Prostate gland (tissue), 2 donors: Measurements from ENCODE around the gene PEX11B. TPM values are rescaled to one million over a fixed set of nuclear protein-coding genes. Genes with fewer than 3 reads are reported as not detected.

ENCODE experiments used
- DNase-seq: peaks from one replicate; pipeline ENCODE4 v3.0.0-alpha.2; 2019; ENCODE audit warnings: low spot score
- H3K27ac ChIP-seq, 2 donors: fragments of 200-600 bp; sonication (generic); 2 replicates each; pipeline ENCODE4 v1.5.1; 2017 to 2019
- H3K27me3 ChIP-seq: fragments of 200-600 bp; sonication (generic); replicated peaks from 2 replicates; pipeline ENCODE4 v1.5.1; 2019; ENCODE audit not compliant: insufficient read depth
- H3K36me3 ChIP-seq, 2 donors: fragments of 200-600 bp; sonication (generic); 1 replicate in 1 of 2; 2 replicates in 1 of 2; pipeline versions ENCODE4 v1.5.1 to v1.8.1; 2017 to 2019
- H3K4me1 ChIP-seq: fragments of 200-600 bp; sonication (generic); replicated peaks from 2 replicates; pipeline ENCODE4 v1.5.1; 2019
- H3K4me3 ChIP-seq, 2 donors: fragments of 200-600 bp; sonication (generic); 2 replicates each; pipeline ENCODE4 v1.5.1; 2017 to 2019
- H3K9me3 ChIP-seq: fragments of 200-600 bp; sonication (generic); 2 replicates; pipeline ENCODE4 v1.5.1; 2017
- POLR2A ChIP-seq: fragments of 450-650 bp; IDR thresholded peaks from one replicate; pipeline ENCODE4 v1.6.1; 2016; ENCODE audit warnings: antibody characterized with exemption, mild to moderate bottlenecking
- POLR2AphosphoS5 ChIP-seq: sonication (generic); formaldehyde crosslinking; IDR thresholded peaks from one replicate; pipeline ENCODE4 v1.6.1; 2017; ENCODE audit warnings: antibody characterized with exemption
- WGBS: methylation state at CpG from one replicate; pipeline ENCODE4 v1.1.5; 2018; 5-methylcytosine and 5-hydroxymethylcytosine counted together
- intact Hi-C: fragments of 100-400 bp; cut with DNase I; formaldehyde crosslinking; loops from one replicate; pipeline ENCODE4 v1.14.2; 2022
- total RNA-seq, 2 donors: library from RNA; depleted of rRNA; stranded (reverse); fragments of >200 nt; gene quantifications; one replicate each; pipeline ENCODE4 v1.1.0, GENCODE V29; 2016
- TF ChIP-seq, protein P1 (sequence below), 4 experiments: fragments of 200-600 bp in 2 of 4; fragments of 450-650 bp in 2 of 4; sonication (generic) in 2 of 4; IDR thresholded peaks; 1 replicate in 3 of 4; 2 replicates in 1 of 4; pipeline ENCODE4 v1.5.1; 2016 to 2019; ENCODE audit warnings: antibody characterized with exemption in 4 of 4, mild to moderate bottlenecking in 2 of 4, moderate library complexity in 2 of 4

PEX11B gene
- total RNA-seq, 2 donors from 2014 or later, result 35.9 to 37.7 TPM

DNA sequence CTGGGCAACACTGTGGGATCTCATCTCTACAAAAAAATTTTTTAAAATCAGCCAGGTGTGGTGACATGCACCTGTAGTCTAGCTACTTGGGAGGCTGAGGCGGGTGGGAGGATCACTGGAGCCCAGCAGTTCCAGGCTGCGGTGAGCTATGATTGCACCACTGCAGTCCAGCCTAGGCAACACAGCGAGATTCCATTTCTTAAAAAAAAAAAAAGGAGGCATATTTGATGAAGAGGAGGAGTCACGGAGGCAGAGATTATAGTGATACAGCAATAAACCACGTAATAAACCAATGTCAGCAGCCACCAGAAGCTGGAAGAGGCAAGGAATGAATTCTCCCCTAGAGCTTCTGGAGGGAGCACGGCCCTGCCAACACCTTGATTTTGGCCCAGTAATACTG lies 35.3 kb upstream of the PEX11B start:
- intact Hi-C loops, result no loop called here
- no peak overlapping the region for H3K4me3 ChIP-seq
- H3K27me3 ChIP-seq, result no peaks in the 10 kb centered on the region
- no peak for DNase-seq
- no peaks in the 10 kb centered on the region for H3K36me3 ChIP-seq
- H3K27ac ChIP-seq, result peak overlapping the region; percentile 16 to 97
- no peaks in the 10 kb centered on the region for H3K9me3 ChIP-seq
- 67% methylated on average over 6 of the region's 6 CpGs for WGBS
- peaks cover 5% of the 10 kb centered on the region for H3K4me1 ChIP-seq
- no peak for TF ChIP-seq POLR2AphosphoS5
- TF ChIP-seq, protein P1, sequence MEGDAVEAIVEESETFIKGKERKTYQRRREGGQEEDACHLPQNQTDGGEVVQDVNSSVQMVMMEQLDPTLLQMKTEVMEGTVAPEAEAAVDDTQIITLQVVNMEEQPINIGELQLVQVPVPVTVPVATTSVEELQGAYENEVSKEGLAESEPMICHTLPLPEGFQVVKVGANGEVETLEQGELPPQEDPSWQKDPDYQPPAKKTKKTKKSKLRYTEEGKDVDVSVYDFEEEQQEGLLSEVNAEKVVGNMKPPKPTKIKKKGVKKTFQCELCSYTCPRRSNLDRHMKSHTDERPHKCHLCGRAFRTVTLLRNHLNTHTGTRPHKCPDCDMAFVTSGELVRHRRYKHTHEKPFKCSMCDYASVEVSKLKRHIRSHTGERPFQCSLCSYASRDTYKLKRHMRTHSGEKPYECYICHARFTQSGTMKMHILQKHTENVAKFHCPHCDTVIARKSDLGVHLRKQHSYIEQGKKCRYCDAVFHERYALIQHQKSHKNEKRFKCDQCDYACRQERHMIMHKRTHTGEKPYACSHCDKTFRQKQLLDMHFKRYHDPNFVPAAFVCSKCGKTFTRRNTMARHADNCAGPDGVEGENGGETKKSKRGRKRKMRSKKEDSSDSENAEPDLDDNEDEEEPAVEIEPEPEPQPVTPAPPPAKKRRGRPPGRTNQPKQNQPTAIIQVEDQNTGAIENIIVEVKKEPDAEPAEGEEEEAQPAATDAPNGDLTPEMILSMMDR (IDR thresholded peaks at IDR 0.05), result no peak
- no peak for TF ChIP-seq POLR2A

DNA sequence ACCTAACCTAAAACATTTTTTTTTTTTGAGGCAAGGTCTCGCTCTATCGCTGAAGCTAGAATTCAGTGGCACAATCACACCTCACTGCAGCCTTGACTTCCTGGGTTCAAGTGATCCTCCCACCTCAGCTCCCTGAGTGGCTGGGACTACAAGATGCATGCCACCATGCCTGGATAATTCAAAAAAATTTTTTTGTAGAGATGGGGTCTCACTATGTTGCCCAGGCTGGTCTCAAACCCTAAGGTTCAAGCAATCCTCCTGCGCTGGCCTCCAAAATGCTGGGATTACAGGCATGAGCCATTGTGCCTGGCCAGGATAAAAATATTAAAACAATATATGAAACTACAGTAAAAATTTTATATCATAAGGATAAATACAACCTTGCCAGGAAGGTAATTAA lies 34.4 kb upstream of the PEX11B start:
- Histone ChIP-seq H3K36me3 (no peaks in the 10 kb centered on the region), H3K27ac (no peak overlapping the region), H3K9me3 (no peaks in the 10 kb centered on the region), H3K4me3 (no peak overlapping the region), H3K4me1 (peaks cover 5% of the 10 kb centered on the region), H3K27me3 (no peaks in the 10 kb centered on the region)
- TF ChIP-seq, protein P1 (IDR thresholded peaks at IDR 0.05), result no peak
- no peak for TF ChIP-seq POLR2A
- no peak for TF ChIP-seq POLR2AphosphoS5
- intact Hi-C loops, result no loop called here
- DNase-seq, result no peak
- 99% methylated on average over 3 of the region's 3 CpGs for WGBS

DNA sequence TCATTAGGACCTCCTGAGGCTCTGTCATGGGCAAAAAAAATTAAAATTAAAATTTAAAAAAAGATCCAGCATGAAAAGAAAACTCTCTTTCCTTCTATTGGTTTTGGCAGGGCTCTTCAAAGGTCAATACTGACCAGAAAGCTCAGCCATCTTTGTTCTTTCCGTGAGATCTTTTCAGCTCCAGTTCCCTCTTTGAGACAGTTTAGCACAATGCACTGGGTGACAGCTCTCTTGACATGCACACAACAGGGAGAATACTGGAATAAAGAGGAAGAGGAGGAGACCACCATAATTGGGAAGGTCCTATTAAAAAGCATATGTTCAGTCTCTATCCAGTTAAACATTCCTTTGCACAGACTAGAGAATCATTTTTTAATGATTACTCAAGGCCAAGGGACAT lies 33.0 kb upstream of the PEX11B start:
- peaks cover 5% of the 10 kb centered on the region for H3K4me1 ChIP-seq
- H3K27ac ChIP-seq, result no peak overlapping the region

DNA sequence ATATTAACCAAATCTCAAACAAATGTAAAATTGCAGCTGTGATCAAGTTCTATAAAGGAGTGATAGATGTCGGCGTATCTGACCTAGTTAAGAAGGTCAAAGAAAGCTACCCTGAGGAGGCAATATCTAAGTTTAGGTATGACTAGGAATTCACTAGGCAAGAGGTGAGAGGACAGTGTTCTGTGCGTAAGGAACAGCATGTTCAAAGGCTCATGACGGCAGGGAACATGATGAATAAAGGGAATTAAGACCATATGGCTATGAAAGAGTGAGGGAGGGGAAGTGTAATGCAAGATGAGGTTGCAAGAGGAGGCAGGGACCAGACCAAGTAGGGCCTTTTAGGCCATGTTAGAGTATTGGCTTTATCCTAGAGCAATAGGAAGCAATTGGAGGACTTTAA lies 30.7 kb upstream of the PEX11B start:
- WGBS, result 76% methylated on average over 4 of the region's 4 CpGs
- Histone ChIP-seq H3K9me3 (no peaks in the 10 kb centered on the region), H3K4me1 (peaks cover 4% of the 10 kb centered on the region)

More for the DNA sequence above, 33.0 kb upstream of the PEX11B start:
- H3K4me3 ChIP-seq, result no peak overlapping the region
- no peaks in the 10 kb centered on the region for H3K36me3 ChIP-seq
- intact Hi-C loops, result no loop called here
- no peaks in the 10 kb centered on the region for H3K9me3 ChIP-seq
- no peaks in the 10 kb centered on the region for H3K27me3 ChIP-seq
- 61% methylated on average over 1 of the region's 1 CpG for WGBS
- no peak for TF ChIP-seq POLR2AphosphoS5
- TF ChIP-seq POLR2A, result no peak
- TF ChIP-seq, protein P1 (IDR thresholded peaks at IDR 0.05), result no peak
- DNase-seq, result no peak

DNA sequence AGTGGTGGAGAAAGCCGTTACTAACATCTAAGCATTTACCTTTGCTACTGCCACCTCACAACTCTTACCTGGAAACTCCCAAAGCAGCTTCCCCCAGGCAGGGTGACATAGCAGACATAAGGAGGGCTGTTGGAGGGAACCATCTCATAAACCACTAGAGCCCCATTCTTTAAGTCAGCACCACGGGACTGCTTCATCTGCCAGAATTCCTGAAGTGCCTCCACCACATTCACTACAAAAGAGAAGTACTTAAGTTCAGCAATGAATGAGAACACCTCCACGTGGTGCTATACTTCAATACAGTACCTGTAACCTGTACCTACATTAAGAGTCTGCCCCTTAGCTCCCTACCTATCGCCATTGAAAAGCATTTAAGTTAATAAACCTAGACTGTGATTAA lies 29.0 kb upstream of the PEX11B start:
- Histone ChIP-seq H3K27ac (no peak overlapping the region), H3K27me3 (no peaks in the 10 kb centered on the region), H3K4me3 (no peak overlapping the region), H3K36me3 (no peaks in the 10 kb centered on the region), H3K4me1 (no peaks in the 10 kb centered on the region), H3K9me3 (no peaks in the 10 kb centered on the region)
- no peak for DNase-seq
- WGBS, result 69% methylated on average over 4 of the region's 4 CpGs
- no peak for TF ChIP-seq POLR2A
- TF ChIP-seq, protein P1 (IDR thresholded peaks at IDR 0.05), result no peak
- no peak for TF ChIP-seq POLR2AphosphoS5
- intact Hi-C loops, result no loop called here

More for the DNA sequence above, 30.7 kb upstream of the PEX11B start:
- no peaks in the 10 kb centered on the region for H3K27me3 ChIP-seq
- no peaks in the 10 kb centered on the region for H3K36me3 ChIP-seq
- no peak overlapping the region for H3K4me3 ChIP-seq
- intact Hi-C loops, result no loop called here
- peak overlapping the region in 1 of 2 donors; percentile 31 for H3K27ac ChIP-seq
- DNase-seq, result no peak
- TF ChIP-seq POLR2A (no peak), POLR2AphosphoS5 (peak; percentile 70)
